Right renal pelvis (tissue), 4 donors: ENCODE measurements around the gene OTOG. TPM values are rescaled to one million over a fixed set of nuclear protein-coding genes. Genes with fewer than 3 reads are reported as not detected.

Experiments
- DNase-seq, 4 donors: peaks; one replicate each; pipeline ENCODE4 v3.0.0-alpha.2; 2013; ENCODE audit warnings: low read depth in 4 of 4, low spot score in 3 of 4, missing footprints in 1 of 4
- polyA plus RNA-seq, 4 donors: library from polyadenylated mRNA; unstranded; fragments of 120-200 nt; gene quantifications; one replicate each; pipeline ENCODE4 v1.2.1, GENCODE V29; 2013; ENCODE audit not compliant: insufficient read length in 4 of 4

The OTOG gene
- polyA plus RNA-seq, 4 donors = 0.25 to 0.54 (median 0.34) TPM

- no peak for DNase-seq
Observed at GRCh38 chr11:17538731-17539130, 8.3 kb upstream of the OTOG start.

- DNase-seq = no peak
Observed at GRCh38 chr11:17540807-17541206, 6.3 kb upstream of the OTOG start.

GRCh38 chr11:17541330-17541885, 5.7 kb upstream of the OTOG start:
- no peak for DNase-seq

GRCh38 chr11:17542249-17542648, 4.8 kb upstream of the OTOG start:
- no peak for DNase-seq

- DNase-seq = no peak
Observed at GRCh38 chr11:17543041-17543440, 4.0 kb upstream of the OTOG start.

GRCh38 chr11:17543574-17544180, 3.4 kb upstream of the OTOG start:
- DNase-seq = no peak

- no peak for DNase-seq
Observed at GRCh38 chr11:17544181-17544622, 2.9 kb upstream of the OTOG start, which contains the start of gene USH1C. USH1C (minus strand) TSS chr11:17544416; CDS start chr11:17544307, 109 bp downstream.

GRCh38 chr11:17546240-17546639, 819 bp upstream of the OTOG start:
- no peak for DNase-seq

- no peak for DNase-seq
Observed at GRCh38 chr11:17547932-17548331, 873 bp downstream of the OTOG start.

- no peak for DNase-seq
Observed at GRCh38 chr11:17548444-17548843, 1.4 kb downstream of the OTOG start.

- no peak for DNase-seq
Observed at GRCh38 chr11:17550450-17551346, 3.6 kb downstream of the OTOG start.

GRCh38 chr11:17551347-17552040, 4.4 kb downstream of the OTOG start:
- DNase-seq = no peak

- no peak for DNase-seq
Observed at GRCh38 chr11:17552041-17552355, 4.9 kb downstream of the OTOG start.

GRCh38 chr11:17552392-17553248, 5.6 kb downstream of the OTOG start:
- no peak for DNase-seq

- DNase-seq = no peak
Observed at GRCh38 chr11:17553249-17553546, 6.1 kb downstream of the OTOG start.

GRCh38 chr11:17554487-17554886, 7.4 kb downstream of the OTOG start:
- DNase-seq = no peak

GRCh38 chr11:17556999-17557398, 9.9 kb downstream of the OTOG start:
- DNase-seq = no peak

- DNase-seq = no peak
Observed at GRCh38 chr11:17558025-17558780, 11.1 kb downstream of the OTOG start.

- DNase-seq = no peak
Observed at GRCh38 chr11:17558916-17559315, 11.9 kb downstream of the OTOG start.
